T47D (cell line): ENCODE results near the gene PARK7.
A peak's percentile ranks its signal among the peaks of the same experiment; 100 is the strongest.
"Not testable (repeated sequence)": the region's sequence is repeated elsewhere in the genome, so short reads cannot be mapped to it uniquely, and the experiment has no call there.

Experiments used
- DNase-seq, 2 experiments: peaks; one replicate each; pipeline versions ENCODE4 v3.0.0 to v3.0.0-alpha.2; 2011 to 2012; ENCODE audit warnings: low read depth in 1 of 2, low spot score in 1 of 2
- JUND ChIP-seq: IDR thresholded peaks from 2 replicates; pipeline ENCODE4 v1.6.1; 2012; ENCODE audit warnings: low read depth
- in situ Hi-C: cut with HindIII; loops from 2 replicates; pipeline ENCODE4 v1.10.0; 2016; ENCODE audit warnings: low sequenced_read_pairs, low pct_unique_long_range_greater_than_20kb

The PARK7 gene

GRCh38 chr1:7954683-7955082 lies 6.8 kb upstream of the PARK7 start:
- DNase-seq, result no peak
- in situ Hi-C loops, result no loop called here
- no peak for TF ChIP-seq JUND

GRCh38 chr1:7956218-7957032 lies 5.1 kb upstream of the PARK7 start:
- no peak for DNase-seq
- in situ Hi-C loops, result no loop called here
- no peak for TF ChIP-seq JUND

GRCh38 chr1:7960165-7960564 lies 1.3 kb upstream of the PARK7 start:
- TF ChIP-seq JUND, result no peak
- DNase-seq, result no peak
- in situ Hi-C loops, result no loop called here

GRCh38 chr1:7960867-7961215 lies 670 bp upstream of the PARK7 start:
- in situ Hi-C loops, result no loop called here
- TF ChIP-seq JUND, result no peak
- no peak for DNase-seq

- no peak for DNase-seq
- in situ Hi-C loops, result no loop called here
- TF ChIP-seq JUND, result no peak
Observed at GRCh38 chr1:7962014-7962335, 464 bp downstream of the PARK7 start.

- in situ Hi-C loops, result no loop called here
- TF ChIP-seq JUND, result no peak
- no peak for DNase-seq
Observed at GRCh38 chr1:7962636-7963377, 1.3 kb downstream of the PARK7 start.

- in situ Hi-C loops, DNase-seq: not testable (repeated sequence)
Observed at GRCh38 chr1:7963378-7963730, 1.8 kb downstream of the PARK7 start.

GRCh38 chr1:7963841-7964240 lies 2.3 kb downstream of the PARK7 start:
- in situ Hi-C loops, DNase-seq: not testable (repeated sequence)

GRCh38 chr1:7964476-7964875 lies 3.0 kb downstream of the PARK7 start:
- no peak for DNase-seq
- in situ Hi-C loops, result no loop called here
- no peak for TF ChIP-seq JUND

- no peak for TF ChIP-seq JUND
- no peak for DNase-seq
- in situ Hi-C loops, result no loop called here
Observed at GRCh38 chr1:7967196-7967595, 5.7 kb downstream of the PARK7 start.

- DNase-seq, result no peak
- TF ChIP-seq JUND, result no peak
- in situ Hi-C loops, result no loop called here
Observed at GRCh38 chr1:7967651-7968050, 6.1 kb downstream of the PARK7 start.

GRCh38 chr1:7970246-7970645 lies 8.7 kb downstream of the PARK7 start:
- DNase-seq, result no peak
- in situ Hi-C loops, result no loop called here
- no peak for TF ChIP-seq JUND

- DNase-seq, result peak in 1 of 2 experiments; percentile 50
- in situ Hi-C loops, result no loop called here
- TF ChIP-seq JUND, result no peak
Observed at GRCh38 chr1:7971024-7971423, 9.5 kb downstream of the PARK7 start.

GRCh38 chr1:7972285-7972684 lies 10.8 kb downstream of the PARK7 start:
- DNase-seq, result no peak
- in situ Hi-C loops, result no loop called here
- no peak for TF ChIP-seq JUND
